KBM-7 (cell line): ENCODE measurements around the gene PHGDH.
"Not testable (repeated sequence)": the region's sequence is repeated elsewhere in the genome, so short reads cannot be mapped to it uniquely, and the experiment has no call there.

Experiments used
- DNase-seq: peaks from one replicate; pipeline ENCODE4 v3.0.0-alpha.2; 2015
- in situ Hi-C: fragments of 300-500 bp; cut with MboI; formaldehyde crosslinking; loops from 2 replicates; pipeline ENCODE4 v1.14.3; 2020; ENCODE audit warnings: low sequenced_read_pairs, low pct_unique_long_range_greater_than_20kb, mixed read lengths

The PHGDH gene

GRCh38 chr1:119689511-119689910 is 22.2 kb upstream of the PHGDH start:
- in situ Hi-C loops = no loop called here
- DNase-seq = no peak

- in situ Hi-C loops, DNase-seq: not testable (repeated sequence)
Measured at GRCh38 chr1:119696863-119697262, 14.9 kb upstream of the PHGDH start.

- in situ Hi-C loops = no loop called here
- DNase-seq = no peak
Measured at GRCh38 chr1:119697598-119697997, 14.1 kb upstream of the PHGDH start.

- no peak for DNase-seq
- in situ Hi-C loops = no loop called here
Measured at GRCh38 chr1:119700326-119700725, 11.4 kb upstream of the PHGDH start.

- DNase-seq = no peak
- in situ Hi-C loops = no loop called here
Measured at GRCh38 chr1:119701659-119702058, 10.1 kb upstream of the PHGDH start.

- in situ Hi-C loops = no loop called here
- peak; percentile 59 for DNase-seq
Measured at GRCh38 chr1:119702384-119702783, 9.3 kb upstream of the PHGDH start.

- DNase-seq = no peak
- in situ Hi-C loops = no loop called here
Measured at GRCh38 chr1:119703666-119704450, 7.9 kb upstream of the PHGDH start.

- DNase-seq, in situ Hi-C loops: not testable (repeated sequence)
Measured at GRCh38 chr1:119706599-119706998, 5.1 kb upstream of the PHGDH start.

- in situ Hi-C loops, DNase-seq: not testable (repeated sequence)
Measured at GRCh38 chr1:119711356-119711803, 354 bp upstream of the PHGDH start.

GRCh38 chr1:119712342-119713038 is 756 bp downstream of the PHGDH start:
- DNase-seq = peak; percentile 88
- in situ Hi-C loops = no loop called here

- in situ Hi-C loops = no loop called here
- DNase-seq = peak; percentile 44
Measured at GRCh38 chr1:119713039-119713748, 1.5 kb downstream of the PHGDH start.

GRCh38 chr1:119713749-119714456 is 2.2 kb downstream of the PHGDH start:
- no peak for DNase-seq

GRCh38 chr1:119714583-119714982 is 2.8 kb downstream of the PHGDH start:
- in situ Hi-C loops = no loop called here
- peak; percentile 8 for DNase-seq

More at GRCh38 chr1:119713749-119714456, 2.2 kb downstream of the PHGDH start:
- in situ Hi-C loops = no loop called here

GRCh38 chr1:119715542-119715941 is 3.8 kb downstream of the PHGDH start:
- DNase-seq = peak; percentile 71
- in situ Hi-C loops = no loop called here

- in situ Hi-C loops = no loop called here
- DNase-seq = no peak
Measured at GRCh38 chr1:119718409-119718808, 6.7 kb downstream of the PHGDH start.

- in situ Hi-C loops = no loop called here
- no peak for DNase-seq
Measured at GRCh38 chr1:119718972-119719371, 7.2 kb downstream of the PHGDH start.

- DNase-seq = no peak
- in situ Hi-C loops = no loop called here
Measured at GRCh38 chr1:119720866-119721440, 9.2 kb downstream of the PHGDH start.

- no peak for DNase-seq
- in situ Hi-C loops = no loop called here
Measured at GRCh38 chr1:119721896-119722295, 10.2 kb downstream of the PHGDH start.
